Thyroid gland (tissue), 4 donors: ENCODE measurements around the gene MYD88.

Experiments used
- POLR2A ChIP-seq, 2 donors: fragments of 450-650 bp; IDR thresholded peaks; one replicate each; pipeline ENCODE4 v1.6.1; 2017; ENCODE audit warnings: antibody characterized with exemption in 2 of 2, mild to moderate bottlenecking in 2 of 2, moderate library complexity in 1 of 2
- TF ChIP-seq, protein P1 (sequence below), 6 experiments: fragments of 200-600 bp in 3 of 6; fragments of 450-650 bp in 3 of 6; sonication (generic) in 3 of 6; IDR thresholded peaks; one replicate each; pipeline ENCODE4 v1.5.1; 2016 to 2019; ENCODE audit warnings: antibody characterized with exemption in 6 of 6, mild to moderate bottlenecking in 2 of 6, inconsistent platforms in 1 of 6, moderate library complexity in 1 of 6

DNA sequence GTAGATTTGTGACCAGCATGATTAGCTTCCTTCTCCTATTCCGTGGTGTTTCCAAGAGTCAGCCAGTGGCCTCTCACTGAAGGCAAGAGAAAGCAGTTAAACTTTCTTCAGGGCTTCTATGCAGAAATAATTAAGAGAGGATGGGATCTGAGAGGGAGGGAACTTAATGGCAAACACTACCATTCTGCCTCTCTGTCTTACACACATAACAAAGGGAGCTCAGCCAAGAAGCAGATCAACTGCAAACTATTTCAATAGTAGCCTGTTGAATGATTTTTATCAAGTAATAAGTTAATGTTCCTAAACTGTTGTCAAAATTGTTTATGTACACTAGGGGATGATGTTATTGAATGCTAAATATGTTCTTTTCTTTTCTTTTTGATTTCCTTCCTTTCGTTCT is 38.7 kb downstream of the MYD88 start:
- TF ChIP-seq POLR2A (IDR thresholded peaks at IDR 0.05) = no peak
- TF ChIP-seq, protein P1, sequence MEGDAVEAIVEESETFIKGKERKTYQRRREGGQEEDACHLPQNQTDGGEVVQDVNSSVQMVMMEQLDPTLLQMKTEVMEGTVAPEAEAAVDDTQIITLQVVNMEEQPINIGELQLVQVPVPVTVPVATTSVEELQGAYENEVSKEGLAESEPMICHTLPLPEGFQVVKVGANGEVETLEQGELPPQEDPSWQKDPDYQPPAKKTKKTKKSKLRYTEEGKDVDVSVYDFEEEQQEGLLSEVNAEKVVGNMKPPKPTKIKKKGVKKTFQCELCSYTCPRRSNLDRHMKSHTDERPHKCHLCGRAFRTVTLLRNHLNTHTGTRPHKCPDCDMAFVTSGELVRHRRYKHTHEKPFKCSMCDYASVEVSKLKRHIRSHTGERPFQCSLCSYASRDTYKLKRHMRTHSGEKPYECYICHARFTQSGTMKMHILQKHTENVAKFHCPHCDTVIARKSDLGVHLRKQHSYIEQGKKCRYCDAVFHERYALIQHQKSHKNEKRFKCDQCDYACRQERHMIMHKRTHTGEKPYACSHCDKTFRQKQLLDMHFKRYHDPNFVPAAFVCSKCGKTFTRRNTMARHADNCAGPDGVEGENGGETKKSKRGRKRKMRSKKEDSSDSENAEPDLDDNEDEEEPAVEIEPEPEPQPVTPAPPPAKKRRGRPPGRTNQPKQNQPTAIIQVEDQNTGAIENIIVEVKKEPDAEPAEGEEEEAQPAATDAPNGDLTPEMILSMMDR (IDR thresholded peaks at IDR 0.05) = no peak
